Sigmoid colon (tissue), 4 donors: ENCODE results near the gene COL28A1.

Experiments used
- EP300 ChIP-seq, 4 donors: sonication (generic); formaldehyde crosslinking; IDR thresholded peaks; one replicate each; pipeline ENCODE4 v1.6.1; 2017; ENCODE audit warnings: antibody characterized with exemption in 4 of 4
- POLR2A ChIP-seq, 2 donors: fragments of 450-650 bp; IDR thresholded peaks; one replicate each; pipeline ENCODE4 v1.6.1; 2016; ENCODE audit warnings: antibody characterized with exemption in 2 of 2, mild to moderate bottlenecking in 2 of 2, moderate library complexity in 2 of 2
- POLR2AphosphoS5 ChIP-seq, 4 donors: sonication (generic); formaldehyde crosslinking; IDR thresholded peaks; one replicate each; pipeline ENCODE4 v1.6.1; 2017; ENCODE audit warnings: antibody characterized with exemption in 4 of 4
- TF ChIP-seq, protein P1 (sequence below), 4 experiments: fragments of 450-650 bp in 3 of 4; fragments of 200-600 bp in 1 of 4; IDR thresholded peaks; one replicate each; pipeline ENCODE4 v1.5.1; 2016 to 2019; ENCODE audit warnings: antibody characterized with exemption in 4 of 4, mild to moderate bottlenecking in 3 of 4, moderate library complexity in 2 of 4

DNA sequence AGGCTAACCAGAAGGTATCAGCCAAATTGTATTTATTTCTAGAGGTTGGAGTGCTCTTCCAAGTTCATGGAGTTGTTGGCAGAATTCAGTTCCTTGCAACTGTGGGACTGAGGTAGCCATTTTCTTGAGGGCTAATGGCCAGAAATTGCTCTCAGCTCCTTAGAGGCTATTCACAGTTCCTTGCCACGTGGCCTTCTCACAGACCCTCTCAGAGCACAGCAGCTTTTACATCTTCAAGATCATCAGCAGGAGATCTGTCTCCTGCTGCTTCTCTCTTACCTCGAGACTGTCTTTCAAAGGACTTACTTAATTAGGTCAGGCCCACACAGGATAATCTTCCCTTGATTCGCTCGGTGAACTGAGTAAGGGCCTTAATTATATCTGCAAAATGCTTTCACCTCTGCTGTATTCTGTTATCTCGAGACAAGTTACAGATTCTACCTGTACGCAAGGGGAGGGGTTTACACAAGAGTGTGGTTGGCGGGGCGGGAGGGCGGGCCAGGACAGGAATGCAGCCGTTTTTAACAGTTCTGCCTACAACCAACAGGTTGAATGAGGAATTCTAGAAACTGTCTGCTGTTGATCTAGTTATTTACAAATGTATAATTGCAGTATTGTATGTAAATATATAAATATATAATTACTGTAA lies 46.0 kb upstream of the COL28A1 start:
- TF ChIP-seq POLR2A (IDR thresholded peaks at IDR 0.05): no peak
- TF ChIP-seq, protein P1, sequence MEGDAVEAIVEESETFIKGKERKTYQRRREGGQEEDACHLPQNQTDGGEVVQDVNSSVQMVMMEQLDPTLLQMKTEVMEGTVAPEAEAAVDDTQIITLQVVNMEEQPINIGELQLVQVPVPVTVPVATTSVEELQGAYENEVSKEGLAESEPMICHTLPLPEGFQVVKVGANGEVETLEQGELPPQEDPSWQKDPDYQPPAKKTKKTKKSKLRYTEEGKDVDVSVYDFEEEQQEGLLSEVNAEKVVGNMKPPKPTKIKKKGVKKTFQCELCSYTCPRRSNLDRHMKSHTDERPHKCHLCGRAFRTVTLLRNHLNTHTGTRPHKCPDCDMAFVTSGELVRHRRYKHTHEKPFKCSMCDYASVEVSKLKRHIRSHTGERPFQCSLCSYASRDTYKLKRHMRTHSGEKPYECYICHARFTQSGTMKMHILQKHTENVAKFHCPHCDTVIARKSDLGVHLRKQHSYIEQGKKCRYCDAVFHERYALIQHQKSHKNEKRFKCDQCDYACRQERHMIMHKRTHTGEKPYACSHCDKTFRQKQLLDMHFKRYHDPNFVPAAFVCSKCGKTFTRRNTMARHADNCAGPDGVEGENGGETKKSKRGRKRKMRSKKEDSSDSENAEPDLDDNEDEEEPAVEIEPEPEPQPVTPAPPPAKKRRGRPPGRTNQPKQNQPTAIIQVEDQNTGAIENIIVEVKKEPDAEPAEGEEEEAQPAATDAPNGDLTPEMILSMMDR (IDR thresholded peaks at IDR 0.05): no peak
- TF ChIP-seq POLR2AphosphoS5 (IDR thresholded peaks at IDR 0.05): no peak
- no peak for TF ChIP-seq EP300 (IDR thresholded peaks at IDR 0.05)
